H1 (cell line): ENCODE measurements around the gene EPHB1. TPM values are rescaled to one million over a fixed set of nuclear protein-coding genes. Genes with fewer than 3 reads are reported as not detected.

ENCODE experiments used
- CTCF ChIA-PET: fragments of 300-600 bp; sonication (Branson Sonifier 250); formaldehyde crosslinking; loops from one replicate; lab custom pipeline; 2021; ENCODE audit not compliant: partially characterized antibody; lab: Charles Lee
- POLR2A ChIA-PET: fragments of 300-600 bp; sonication (Branson Sonifier 250); formaldehyde crosslinking; loops from one replicate; lab custom pipeline; 2021; ENCODE audit warnings: inconsistent platforms; ENCODE audit not compliant: partially characterized antibody; lab: Charles Lee
- DNase-seq, 2 experiments: peaks; one replicate each; pipeline versions ENCODE4 v3.0.0 to v3.0.0-alpha.2; 2010 to 2022; ENCODE audit warnings: low spot score in 2 of 2, low read depth in 1 of 2, mixed read lengths in 1 of 2
- FAIRE-seq: peaks from 2 replicates; lab custom pipeline; 2011; peaks lifted over from hg19 to GRCh38; lab: Jason Lieb, UNC
- H2AFZ ChIP-seq: 2 replicates; pipeline ENCODE4 v1.8.1; 2012; ENCODE audit warnings: low read length, inconsistent platforms
- H2AK5ac ChIP-seq: 2 replicates; pipeline ENCODE4 v1.6.1; 2013; ENCODE audit warnings: low read depth, low read length
- H2BK120ac ChIP-seq: replicated peaks from 2 replicates; pipeline ENCODE3; 2013; ENCODE audit warnings: low read depth, low read length, inconsistent platforms
- H2BK12ac ChIP-seq: 2 replicates; pipeline ENCODE4 v1.6.1; 2013; ENCODE audit warnings: low read depth, low read length
- H2BK15ac ChIP-seq: 2 replicates; pipeline ENCODE4 v1.6.1; 2013; ENCODE audit warnings: low read length
- H2BK20ac ChIP-seq: 2 replicates; pipeline ENCODE4 v1.6.1; 2013; ENCODE audit warnings: low read length
- H2BK5ac ChIP-seq: 2 replicates; pipeline ENCODE4 v1.6.1; 2013; ENCODE audit warnings: low read depth, low read length
- H3K14ac ChIP-seq: 2 replicates; pipeline ENCODE4 v1.6.1; 2013; ENCODE audit warnings: inconsistent platforms; ENCODE audit not compliant: insufficient read length
- H3K18ac ChIP-seq: 2 replicates; pipeline ENCODE4 v1.6.1; 2013; ENCODE audit warnings: low read length; ENCODE audit errors: extremely low read depth
- H3K23ac ChIP-seq: 2 replicates; pipeline ENCODE4 v1.6.1; 2013; ENCODE audit warnings: inconsistent platforms; ENCODE audit not compliant: insufficient read length
- H3K23me2 ChIP-seq: 2 replicates; pipeline ENCODE4 v1.6.1; 2013; ENCODE audit warnings: low read depth, low read length
- H3K27ac ChIP-seq: 2 replicates; pipeline ENCODE4 v1.6.1; 2011; ENCODE audit warnings: low read depth, low read length, inconsistent platforms
- H3K27me3 ChIP-seq, 4 experiments: replicated peaks in 1 of 4; 1 replicate in 1 of 4; 2 replicates in 3 of 4; pipeline versions ENCODE4 v1.6.1 to v1.8.1; 2011 to 2013; ENCODE audit warnings: low read length in 3 of 4, mild to moderate bottlenecking in 3 of 4, inconsistent platforms in 2 of 4, mixed read lengths in 2 of 4, moderate library complexity in 1 of 4; ENCODE audit not compliant: control insufficient read depth in 3 of 4, insufficient read depth in 3 of 4; ENCODE audit errors: extremely low read depth in 1 of 4
- H3K36me3 ChIP-seq, 4 experiments: 2 replicates each; pipeline versions ENCODE4 v1.6.1 to v1.8.1; 2011 to 2013; ENCODE audit warnings: mild to moderate bottlenecking in 4 of 4, low read length in 3 of 4, moderate library complexity in 2 of 4, control low read depth in 1 of 4, inconsistent platforms in 1 of 4; ENCODE audit not compliant: insufficient read depth in 4 of 4, control insufficient read depth in 2 of 4
- H3K4ac ChIP-seq: replicated peaks from 2 replicates; pipeline ENCODE3; 2013; ENCODE audit warnings: low read length, low read depth, mixed read lengths, inconsistent platforms; ENCODE audit not compliant: insufficient read length
- H3K4me1 ChIP-seq, 4 experiments: replicated peaks in 1 of 4; 1 replicate in 1 of 4; 2 replicates in 3 of 4; pipeline versions ENCODE4 v1.6.1 to v1.8.1; 2011 to 2013; ENCODE audit warnings: low read length in 3 of 4, inconsistent platforms in 2 of 4, mixed read lengths in 1 of 4; ENCODE audit not compliant: insufficient read depth in 4 of 4, control insufficient read depth in 3 of 4
- H3K4me2 ChIP-seq, 2 experiments: 2 replicates each; pipeline versions ENCODE4 v1.6.1 to v1.8.1; 2011 to 2013; ENCODE audit warnings: low read depth in 2 of 2, low read length in 2 of 2, control low read depth in 1 of 2, inconsistent platforms in 1 of 2, mild to moderate bottlenecking in 1 of 2; ENCODE audit not compliant: insufficient read depth in 1 of 2
- H3K4me3 ChIP-seq, 4 experiments: fragments of 200-600, 300-600 bp in 1 of 4; sonication (generic), shearing (Covaris generic), sonication (Bioruptor Twin) in 1 of 4; 2 replicates each; pipeline versions ENCODE4 v1.5.1 to v1.8.1; 2011 to 2016; ENCODE audit warnings: low read length in 4 of 4, low read depth in 3 of 4, control low read depth in 2 of 4, inconsistent platforms in 2 of 4, mild to moderate bottlenecking in 2 of 4, mixed read lengths in 1 of 4, moderate library complexity in 1 of 4; ENCODE audit not compliant: insufficient read depth in 2 of 4; ENCODE audit errors: extremely low read depth in 1 of 4
- H3K56ac ChIP-seq: replicated peaks from 2 replicates; pipeline ENCODE3; 2013; ENCODE audit warnings: low read depth, mild to moderate bottlenecking, mixed read lengths, low read length, inconsistent platforms; ENCODE audit not compliant: insufficient read length
- H3K79me1 ChIP-seq: 2 replicates; pipeline ENCODE4 v1.6.1; 2013; ENCODE audit warnings: low read depth, low read length, control low read depth
- H3K79me2 ChIP-seq, 2 experiments: 2 replicates each; pipeline versions ENCODE4 v1.6.1 to v1.8.1; 2012 to 2013; ENCODE audit warnings: low read length in 2 of 2, mild to moderate bottlenecking in 2 of 2, inconsistent platforms in 1 of 2; ENCODE audit not compliant: insufficient read depth in 2 of 2, control insufficient read depth in 1 of 2
- H3K9ac ChIP-seq, 4 experiments: replicated peaks in 1 of 4; 1 replicate in 1 of 4; 2 replicates in 3 of 4; pipeline versions ENCODE4 v1.6.1 to v1.8.1; 2011 to 2013; ENCODE audit warnings: low read depth in 3 of 4, low read length in 3 of 4, control low read depth in 2 of 4, mild to moderate bottlenecking in 2 of 4, moderate library complexity in 2 of 4, inconsistent platforms in 1 of 4; ENCODE audit errors: extremely low read depth in 1 of 4
- H3K9me3 ChIP-seq, 2 experiments: 2 replicates each; pipeline versions ENCODE4 v1.6.1 to v1.8.1; 2012 to 2013; ENCODE audit warnings: mild to moderate bottlenecking in 2 of 2, moderate library complexity in 2 of 2, control low read depth in 1 of 2, inconsistent platforms in 1 of 2, low read depth in 1 of 2, low read length in 1 of 2, mixed read lengths in 1 of 2; ENCODE audit not compliant: insufficient read depth in 2 of 2
- H4K20me1 ChIP-seq, 2 experiments: replicated peaks in 1 of 2; 2 replicates each; pipeline versions ENCODE3 to v1.8.1; 2011 to 2013; ENCODE audit warnings: inconsistent platforms in 2 of 2, low read length in 2 of 2, mild to moderate bottlenecking in 1 of 2; ENCODE audit not compliant: insufficient read depth in 2 of 2, control insufficient read depth in 1 of 2
- H4K5ac ChIP-seq: 2 replicates; pipeline ENCODE4 v1.6.1; 2013; ENCODE audit warnings: low read length, low read depth, mixed read lengths, inconsistent platforms; ENCODE audit not compliant: insufficient read length
- H4K8ac ChIP-seq: 2 replicates; pipeline ENCODE4 v1.8.0; 2013; ENCODE audit warnings: mild to moderate bottlenecking, moderate library complexity, low read length, inconsistent platforms; ENCODE audit not compliant: insufficient read depth; ENCODE audit errors: extremely low read depth
- H4K91ac ChIP-seq: replicated peaks from 2 replicates; pipeline ENCODE3; 2013; ENCODE audit warnings: low read length, mixed read lengths, inconsistent platforms; ENCODE audit not compliant: insufficient read length
- BACH1 ChIP-seq: IDR thresholded peaks from 2 replicates; pipeline ENCODE4 v1.6.1; 2012; ENCODE audit warnings: low read length, improper control_type of control experiment
- BCL11A ChIP-seq, 2 experiments: IDR thresholded peaks; one replicate each; pipeline ENCODE4 v1.6.1; 2011; ENCODE audit warnings: low read depth in 2 of 2, low read length in 2 of 2, mild to moderate bottlenecking in 2 of 2
- CBX5 ChIP-seq: fragments of 300-800, 300-1000 bp; sonication (generic); IDR thresholded peaks from 2 replicates; pipeline ENCODE4 v1.7.1; 2016; ENCODE audit warnings: antibody characterized with exemption, low read length, low read depth
- CHD1 ChIP-seq: IDR thresholded peaks from 2 replicates; pipeline ENCODE4 v1.6.1; 2012; ENCODE audit warnings: low read depth, low read length, improper control_type of control experiment
- EZH2 ChIP-seq: fragments of 200-600 bp; sonication (generic); IDR thresholded peaks from 2 replicates; pipeline ENCODE4 v1.7.1; 2012; ENCODE audit warnings: low read depth, mild to moderate bottlenecking, moderate library complexity, low read length, inconsistent platforms; ENCODE audit not compliant: severe bottlenecking
- FOSL1 ChIP-seq: IDR thresholded peaks from 2 replicates; pipeline ENCODE4 v1.6.1; 2011; ENCODE audit warnings: mild to moderate bottlenecking, low read depth, low read length, moderate library complexity; ENCODE audit not compliant: insufficient read depth
- GABPA ChIP-seq: IDR thresholded peaks from 2 replicates; pipeline ENCODE4 v1.6.1; 2011; ENCODE audit warnings: mild to moderate bottlenecking, low read length, moderate library complexity, borderline replicate concordance; ENCODE audit not compliant: insufficient read depth
- JUN ChIP-seq: IDR thresholded peaks from 2 replicates; pipeline ENCODE4 v1.6.1; 2011; ENCODE audit warnings: low read depth, mild to moderate bottlenecking, improper control_type of control experiment, low read length
- MAFK ChIP-seq: IDR thresholded peaks from 2 replicates; pipeline ENCODE4 v1.6.1; 2012; ENCODE audit warnings: low read depth, mild to moderate bottlenecking, improper control_type of control experiment, low read length
- SIN3A ChIP-seq, 2 experiments: IDR thresholded peaks in 1 of 2; conservative IDR thresholded peaks in 1 of 2; 2 replicates each; pipeline ENCODE4 v1.6.1; 2011 to 2012; ENCODE audit warnings: low read length in 2 of 2, improper control_type of control experiment in 1 of 2, low read depth in 1 of 2, mild to moderate bottlenecking in 1 of 2
- SIX5 ChIP-seq: IDR thresholded peaks from 2 replicates; pipeline ENCODE4 v1.6.1; 2011; ENCODE audit warnings: mild to moderate bottlenecking, low read depth, low read length
- SP1 ChIP-seq: IDR thresholded peaks from 2 replicates; pipeline ENCODE4 v1.6.1; 2011; ENCODE audit warnings: low read depth, low read length
- TAF7 ChIP-seq: optimal IDR thresholded peaks from 2 replicates; pipeline ENCODE3; 2011; ENCODE audit warnings: low read depth, mild to moderate bottlenecking, inconsistent platforms, low read length, moderate library complexity, borderline replicate concordance
- TBP ChIP-seq: IDR thresholded peaks from 2 replicates; pipeline ENCODE4 v1.6.1; 2011; ENCODE audit warnings: low read depth, low read length, improper control_type of control experiment
- YY1 ChIP-seq: IDR thresholded peaks from 2 replicates; pipeline ENCODE4 v1.6.1; 2011; ENCODE audit warnings: low read depth, mild to moderate bottlenecking, low read length
- WGBS, 2 experiments: shearing (Covaris generic) in 1 of 2; methylation state at CpG; one replicate each; pipeline versions ENCODE4 v1.1.6 to v1.1.7; 2013 to 2015; ENCODE audit warnings: low lambda C conversion rate in 2 of 2, mixed read lengths in 2 of 2, inconsistent platforms in 1 of 2, low coverage in 1 of 2, missing lambda C conversion rate in 1 of 2; ENCODE audit not compliant: insufficient replicate concordance in 2 of 2, insufficient coverage in 1 of 2, insufficient read length in 1 of 2; ENCODE audit errors: extremely low coverage in 1 of 2, missing lambda C conversion rate in 1 of 2; 5-methylcytosine and 5-hydroxymethylcytosine counted together
- polyA plus RNA-seq, 7 experiments: library from polyadenylated mRNA; depleted of rRNA in 3 of 7; stranded (reverse) in 5 of 7; unstranded in 2 of 7; fragments of >200 nt in 5 of 7; fragments of 200-250 nt in 2 of 7; gene quantifications; 1 replicate in 5 of 7; 2 replicates in 1 of 7; 4 replicates in 1 of 7; pipeline versions ENCODE4 v1.2.1 to v1.2.3, GENCODE V29; 2011 to 2013; ENCODE audit warnings: missing spikeins in 2 of 7, mixed read lengths in 2 of 7
- total RNA-seq: library from RNA; stranded (reverse); fragmentation: NEBNext Ultra II Directional; extraction: Animal tissue kit (Norgen Biotek cat#: 25700); gene quantifications from 2 replicates; pipeline ENCODE4 v1.2.1, GENCODE V29; 2021

EPHB1 gene
- total and polyA plus RNA-seq, 2 of the 8 experiments (the other 6 are each of a cell fraction or from before 2014, with no cell fraction given): 3.5 to 5.9 TPM

GRCh38 chr3:135140591-135140990 lies 345.5 kb downstream of the EPHB1 start:
- Histone ChIP-seq H4K5ac (no peak overlapping the region), H3K23ac (no peak overlapping the region), H3K9ac (no peak overlapping the region), H3K27ac (no peak overlapping the region), H2AK5ac (no peak overlapping the region), H3K9me3 (no peaks in the 10 kb centered on the region), H2BK120ac (no peak overlapping the region), H3K4me1 (no peaks in the 10 kb centered on the region; a peak in 1 of 7 replicates), H3K36me3 (no peaks in the 10 kb centered on the region), H3K79me1 (no peaks in the 10 kb centered on the region), H3K27me3 (no peaks in the 10 kb centered on the region), H3K4me2 (no peak overlapping the region), H2BK12ac (no peak overlapping the region), H3K4ac (no peak overlapping the region), H3K79me2 (no peaks in the 10 kb centered on the region), H3K4me3 (no peak overlapping the region), H4K20me1 (no peaks in the 10 kb centered on the region), H3K18ac (no peak overlapping the region), H2BK5ac (no peak overlapping the region), H3K56ac (no peak overlapping the region), H4K91ac (no peak overlapping the region), H2BK15ac (no peak overlapping the region), H3K14ac (no peak overlapping the region), H2BK20ac (no peak overlapping the region), H3K23me2 (no peaks in the 10 kb centered on the region), H2AFZ (no peak overlapping the region), H4K8ac (no peak overlapping the region; the same call in 1 of the 2 replicates)
- POLR2A ChIA-PET: no interaction called here
- WGBS, 2 experiments: 85% methylated on average over 3 of the region's 3 CpGs; no CpG with 5 or more reads in 1 of the 2 experiments
- TF ChIP-seq CHD1: no peak
- TF ChIP-seq TAF7: no peak
- no peak for TF ChIP-seq GABPA
- no peak for TF ChIP-seq SIN3A (conservative IDR thresholded peaks at IDR 0.05 in 1 of 2, IDR thresholded peaks at IDR 0.05 in 1 of 2; ENCODE audit: low read depth in 1 of 2, low read length in 2 of 2)
- no peak for TF ChIP-seq FOSL1
- TF ChIP-seq BCL11A (IDR thresholded peaks at IDR 0.05; ENCODE audit: low read depth in 2 of 2, low read length in 2 of 2): no peak
- TF ChIP-seq CBX5: no peak
- TF ChIP-seq SP1: no peak
- no peak for TF ChIP-seq EZH2
- TF ChIP-seq BACH1: no peak
- no peak for TF ChIP-seq MAFK
- TF ChIP-seq JUN: no peak
- TF ChIP-seq YY1: no peak
- no peak for TF ChIP-seq SIX5
- TF ChIP-seq TBP: no peak
- no peak for DNase-seq
- FAIRE-seq: no peak
- CTCF ChIA-PET: interaction anchor here (1.0 to 1.7 kb wide), 2 partner anchors 300 to 346 kb away, joined by 3 to 4 read pairs; partner anchors contain the start of gene EPHB1
